HG02884 (cell line): ENCODE data around the gene NTSR1.

Experiments used
- ATAC-seq: cut with Tn5 transposase; IDR thresholded peaks from one replicate; pipeline ENCODE4 v1.9.1; 2021; ENCODE audit warnings: mild to moderate bottlenecking, moderate library complexity; ENCODE audit not compliant: unreplicated experiment

Gene NTSR1

DNA sequence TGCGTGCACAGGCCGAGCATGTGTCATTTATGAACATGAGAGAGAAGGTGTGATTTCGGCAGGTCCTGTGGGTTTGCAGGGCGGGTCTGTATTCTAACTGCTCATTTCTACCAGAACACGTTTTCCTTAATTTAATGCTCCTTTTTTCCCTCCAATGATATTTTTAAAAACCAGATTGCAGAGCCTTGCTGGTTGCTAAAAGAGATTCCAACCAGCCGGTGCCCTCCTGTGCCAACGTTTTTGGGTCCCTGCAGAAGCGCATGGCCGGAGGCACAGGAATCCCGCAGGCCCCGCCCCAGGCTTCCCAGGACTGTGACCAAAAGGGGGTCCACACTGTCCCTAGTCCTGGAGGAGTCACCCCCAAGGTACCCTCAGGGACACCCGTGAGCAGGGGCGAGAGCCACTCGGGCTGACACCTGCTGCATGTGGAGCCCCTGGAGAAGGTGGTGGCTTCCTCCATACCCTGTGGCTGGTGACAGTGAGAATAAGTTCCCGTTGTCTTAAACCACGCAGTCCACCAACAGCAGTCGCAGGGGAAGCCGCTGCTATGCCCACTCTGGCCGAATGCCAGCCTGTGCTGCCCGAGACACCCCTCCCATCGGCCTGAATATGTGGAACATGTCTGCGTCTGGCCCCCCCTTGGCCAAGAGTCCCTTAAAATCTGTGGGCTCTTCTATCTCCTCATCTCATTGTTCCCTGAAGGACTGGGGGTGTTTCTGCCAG, 15.7 kb upstream of the NTSR1 start:
- no peak for ATAC-seq

DNA sequence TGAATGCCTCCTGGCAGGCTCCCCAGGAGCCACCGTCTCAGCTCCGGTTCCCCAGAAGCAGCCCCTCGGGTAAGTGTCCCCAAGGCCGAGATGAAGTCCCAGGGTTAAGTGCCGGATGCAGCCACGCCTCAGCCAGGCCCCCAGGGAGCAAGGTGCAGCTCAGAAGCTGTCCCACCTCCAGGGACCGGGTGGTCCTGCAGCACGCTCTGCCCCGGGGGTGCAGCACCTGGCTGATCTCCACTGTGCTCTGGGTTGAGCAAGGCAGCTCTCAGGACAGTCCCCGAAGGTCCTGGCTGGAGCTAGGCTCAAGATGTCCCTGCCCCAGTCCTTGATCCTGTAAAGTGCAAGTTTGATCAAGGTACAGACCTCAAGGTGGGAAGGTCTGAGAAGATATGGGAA, 15.1 kb upstream of the NTSR1 start:
- no peak for ATAC-seq

DNA sequence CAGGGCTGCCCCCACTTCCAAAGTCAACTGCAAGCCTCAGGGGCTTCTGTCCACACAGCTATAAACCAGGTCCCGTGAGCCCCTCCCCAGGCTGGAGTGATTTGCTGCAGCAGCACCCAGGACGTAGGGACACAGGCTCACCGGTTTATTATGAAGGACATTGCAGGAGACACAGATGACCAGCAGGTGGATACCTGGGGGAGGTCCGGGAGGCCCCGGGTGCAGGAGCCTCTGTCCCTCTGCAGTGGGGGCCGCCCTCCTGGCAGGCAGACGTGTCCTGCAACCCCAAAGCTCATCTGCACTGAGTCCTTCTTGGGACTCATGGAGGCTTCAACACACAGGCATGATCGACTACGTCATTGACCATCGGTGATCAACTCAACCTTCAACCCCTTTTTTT, 14.5 kb upstream of the NTSR1 start:
- ATAC-seq, result no peak

DNA sequence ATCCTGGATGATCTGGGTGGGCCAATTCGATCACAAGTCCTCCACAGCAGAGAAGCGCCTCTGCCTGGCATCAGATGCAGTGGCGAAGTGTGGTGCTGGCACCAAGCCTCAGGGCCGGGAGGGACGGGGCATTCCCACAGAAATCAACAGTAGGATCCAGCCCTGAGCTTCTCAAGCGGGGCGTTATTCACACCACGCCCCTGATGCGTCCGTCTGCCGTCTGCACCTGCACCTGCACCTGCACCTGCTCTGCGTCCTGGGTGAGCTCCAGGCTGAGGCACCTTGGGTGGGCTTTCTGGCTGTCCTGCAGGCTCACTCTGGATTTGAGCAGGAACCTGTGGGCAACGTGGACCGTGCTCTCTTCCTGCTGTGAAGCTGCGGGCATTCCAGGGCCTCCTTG, 13.8 kb upstream of the NTSR1 start:
- no peak for ATAC-seq

DNA sequence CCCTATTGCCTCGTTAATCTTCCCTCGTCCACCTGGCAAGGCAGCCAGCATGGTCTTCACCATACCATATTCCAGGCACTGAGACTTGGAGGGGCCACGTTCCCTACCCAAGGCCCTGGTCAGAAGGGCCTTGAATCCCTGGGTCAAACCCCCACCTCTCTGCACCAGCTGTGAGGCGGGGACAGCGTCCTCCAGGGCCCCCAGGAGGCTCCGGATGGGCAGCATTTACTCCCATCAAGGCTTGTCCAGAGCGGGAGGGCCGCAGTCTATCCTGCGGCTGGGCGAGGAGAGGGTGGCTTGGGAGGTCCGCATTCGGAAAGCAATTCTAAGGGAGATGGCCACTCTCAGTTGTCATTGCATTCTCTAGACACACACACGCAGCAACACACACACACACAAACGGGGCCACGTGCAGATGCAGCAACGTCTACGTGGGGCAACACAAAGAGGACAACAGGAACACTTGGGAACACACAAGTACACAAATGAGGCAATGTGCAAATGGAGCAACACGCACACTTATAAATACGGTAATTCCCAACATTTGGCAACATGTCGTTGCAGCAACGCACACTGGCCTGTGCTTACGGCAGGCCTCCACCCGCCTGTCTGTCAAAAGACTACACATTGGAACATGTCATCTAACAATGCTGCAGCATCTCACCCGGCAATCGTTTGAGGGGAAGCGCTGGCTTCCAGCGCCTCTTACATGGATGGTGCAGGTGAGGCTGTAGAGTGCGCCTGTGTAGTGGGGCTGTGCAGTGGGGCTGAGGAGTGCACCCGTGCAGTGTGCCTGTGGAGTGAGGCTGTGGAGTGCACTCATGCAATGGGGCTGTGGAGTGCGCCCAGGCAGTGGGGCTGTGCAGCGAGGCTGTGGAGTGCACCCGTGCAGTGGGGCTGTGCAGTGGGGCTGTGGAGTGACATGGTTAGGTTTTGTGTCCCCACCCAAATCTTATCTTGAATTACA, 12.9 kb upstream of the NTSR1 start:
- ATAC-seq, result no peak

DNA sequence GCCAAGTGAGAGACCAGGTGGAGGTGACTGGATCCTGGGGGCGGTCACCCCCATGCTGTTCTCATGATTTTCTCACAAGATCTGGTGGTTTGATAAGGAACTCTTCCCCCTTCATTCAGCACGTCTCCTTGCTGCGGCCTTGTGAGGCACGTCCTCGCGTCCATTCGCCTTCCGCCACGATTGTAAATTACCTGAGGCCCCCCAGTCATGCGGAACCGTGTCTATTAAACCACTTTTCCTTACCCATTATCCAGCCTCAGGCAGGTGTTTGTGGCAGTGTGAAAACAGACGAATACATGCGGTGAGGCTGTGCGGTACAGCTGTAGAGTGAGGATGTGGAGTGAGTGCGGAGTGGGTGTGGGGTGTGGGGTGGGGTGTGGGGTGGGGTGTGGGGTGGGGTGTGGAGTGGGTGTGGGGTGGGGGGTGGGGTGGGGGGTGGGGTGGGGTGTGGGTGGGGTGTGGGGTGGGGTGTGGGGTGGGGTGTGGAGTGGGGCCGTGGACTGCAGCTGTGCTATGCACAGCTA, 12.1 kb upstream of the NTSR1 start:
- ATAC-seq, result no peak

DNA sequence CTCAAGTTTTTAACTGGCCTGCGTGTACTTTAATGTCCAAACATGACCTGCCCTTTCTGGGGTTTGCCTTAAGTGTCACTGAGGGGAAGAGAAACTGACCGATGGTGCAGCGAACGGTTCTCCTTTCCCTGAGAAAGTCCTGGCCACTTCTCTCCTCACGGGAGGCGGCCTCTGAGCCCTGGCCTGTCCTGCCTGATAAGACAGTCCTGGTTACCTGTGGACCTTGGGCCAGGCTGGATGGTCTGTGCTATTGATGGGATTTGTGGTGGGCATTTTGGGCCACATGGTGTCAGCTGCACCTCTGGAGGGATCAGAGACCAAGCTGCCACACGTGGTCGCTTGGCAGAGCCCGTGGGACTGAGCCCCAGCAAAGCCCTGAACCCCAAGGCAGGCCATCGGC, 11.6 kb upstream of the NTSR1 start:
- ATAC-seq, result no peak

DNA sequence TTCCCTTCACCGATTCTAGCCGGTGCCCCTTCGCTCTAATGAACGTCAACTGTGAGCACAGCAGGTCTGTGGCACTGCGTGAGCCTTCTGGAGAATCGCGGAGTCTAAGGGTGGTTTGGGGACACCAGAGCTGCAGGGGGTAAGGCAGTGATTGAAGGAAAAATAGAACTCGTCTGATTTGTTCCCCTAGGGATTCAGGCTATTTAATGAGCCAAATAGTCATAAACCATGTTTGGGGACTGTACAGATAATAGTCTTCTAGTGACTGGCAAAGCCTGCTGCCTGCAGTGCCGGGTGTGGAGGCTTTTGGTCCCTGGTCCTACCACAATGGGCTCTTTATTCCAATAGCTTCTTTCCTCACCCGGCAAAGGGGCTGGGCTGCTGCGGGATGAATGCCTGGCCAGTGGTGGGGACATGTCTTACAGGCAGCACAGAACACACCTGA, 11.1 kb upstream of the NTSR1 start:
- ATAC-seq, result no peak

DNA sequence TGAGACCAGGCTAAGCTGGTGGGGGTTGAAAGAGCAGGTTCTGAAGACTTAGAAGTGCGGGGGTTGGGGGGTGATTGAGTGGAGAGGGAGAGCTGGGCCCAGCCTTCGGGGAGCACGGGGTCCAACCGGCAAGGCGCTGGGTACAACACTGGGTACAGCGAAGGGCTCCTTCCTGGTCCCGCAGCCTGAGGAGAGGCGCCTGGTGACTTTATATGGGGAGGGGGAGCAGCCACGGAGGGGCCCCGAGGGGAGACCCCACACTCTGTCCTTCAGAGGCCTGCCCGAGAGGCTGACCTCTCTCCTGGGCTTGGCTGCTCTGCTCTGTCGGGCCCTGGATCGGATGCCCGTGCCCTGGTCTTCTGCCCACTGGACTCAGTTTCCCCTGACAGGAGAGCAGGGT, 10.4 kb upstream of the NTSR1 start:
- ATAC-seq, result no peak

DNA sequence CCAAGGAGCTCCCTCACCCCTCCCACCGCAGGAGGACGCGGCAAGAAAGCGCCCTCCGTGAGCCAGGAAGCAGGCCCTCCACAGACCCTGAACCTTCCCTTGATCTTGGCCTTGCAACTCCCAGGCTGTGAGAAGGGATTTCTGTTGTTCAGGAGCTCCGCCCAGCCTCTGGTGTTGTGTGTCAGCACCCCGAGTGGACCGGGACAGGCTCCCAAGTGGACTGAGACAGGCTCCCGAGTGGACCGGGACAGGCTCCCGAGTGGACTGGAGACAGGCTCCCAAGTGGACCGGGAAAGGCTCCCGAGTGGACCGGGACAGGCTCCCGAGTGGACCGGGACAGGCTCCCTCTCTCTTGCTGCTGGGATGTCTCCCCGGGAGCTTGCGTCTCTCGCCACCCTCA, 9.3 kb upstream of the NTSR1 start:
- no peak for ATAC-seq

DNA sequence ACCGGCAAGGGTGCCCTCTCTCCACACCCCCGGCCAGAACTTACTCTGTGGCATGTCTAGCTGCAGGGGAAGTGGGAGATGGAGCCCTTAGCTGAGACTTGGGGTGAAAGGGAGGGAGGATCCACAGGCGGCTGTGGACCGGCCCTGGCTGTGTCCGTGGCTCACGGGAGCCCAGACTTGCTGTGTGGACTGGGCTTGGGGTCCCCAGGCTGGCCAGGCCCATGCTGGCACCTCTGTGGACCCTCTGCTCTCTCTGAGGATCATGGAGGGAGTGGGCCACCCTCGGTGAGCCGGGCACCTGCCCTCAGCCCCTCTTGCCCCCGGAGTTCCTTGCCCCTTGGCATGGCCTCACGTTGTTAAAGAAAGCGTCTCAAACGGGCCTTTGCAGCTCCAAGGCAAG, 8.9 kb upstream of the NTSR1 start:
- no peak for ATAC-seq

DNA sequence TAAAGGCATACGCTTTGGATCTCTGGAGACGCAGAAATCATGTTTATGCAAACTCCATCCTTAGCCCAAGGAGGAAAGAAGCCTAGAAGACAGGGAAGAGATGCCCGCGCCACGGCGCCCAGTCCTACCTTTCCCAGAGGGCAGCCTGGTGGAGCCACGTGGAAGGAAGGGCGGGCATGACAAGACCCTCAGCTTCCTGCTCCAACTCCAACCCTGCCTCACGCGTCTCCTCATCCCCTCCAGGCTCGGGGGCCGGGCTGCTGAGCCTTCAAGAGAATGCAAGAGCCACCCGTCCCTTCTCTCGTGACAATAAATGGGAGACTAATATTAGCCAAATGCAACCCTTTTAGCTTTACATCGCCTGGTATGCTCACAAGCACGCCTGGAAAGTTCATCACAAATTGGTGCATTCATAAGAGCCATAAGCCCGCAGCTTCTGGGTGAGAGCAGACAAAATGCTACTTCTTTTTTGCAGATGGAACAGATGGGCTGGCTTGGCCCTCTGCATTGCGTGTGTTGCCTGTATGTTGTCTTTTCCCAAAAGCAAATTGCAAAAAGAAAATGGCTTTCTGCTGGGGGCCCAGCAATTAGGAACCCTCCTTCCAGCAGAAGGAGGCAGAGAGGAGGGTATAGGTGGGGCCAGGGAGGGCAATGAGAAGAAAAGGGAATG, 8.2 kb upstream of the NTSR1 start:
- no peak for ATAC-seq

DNA sequence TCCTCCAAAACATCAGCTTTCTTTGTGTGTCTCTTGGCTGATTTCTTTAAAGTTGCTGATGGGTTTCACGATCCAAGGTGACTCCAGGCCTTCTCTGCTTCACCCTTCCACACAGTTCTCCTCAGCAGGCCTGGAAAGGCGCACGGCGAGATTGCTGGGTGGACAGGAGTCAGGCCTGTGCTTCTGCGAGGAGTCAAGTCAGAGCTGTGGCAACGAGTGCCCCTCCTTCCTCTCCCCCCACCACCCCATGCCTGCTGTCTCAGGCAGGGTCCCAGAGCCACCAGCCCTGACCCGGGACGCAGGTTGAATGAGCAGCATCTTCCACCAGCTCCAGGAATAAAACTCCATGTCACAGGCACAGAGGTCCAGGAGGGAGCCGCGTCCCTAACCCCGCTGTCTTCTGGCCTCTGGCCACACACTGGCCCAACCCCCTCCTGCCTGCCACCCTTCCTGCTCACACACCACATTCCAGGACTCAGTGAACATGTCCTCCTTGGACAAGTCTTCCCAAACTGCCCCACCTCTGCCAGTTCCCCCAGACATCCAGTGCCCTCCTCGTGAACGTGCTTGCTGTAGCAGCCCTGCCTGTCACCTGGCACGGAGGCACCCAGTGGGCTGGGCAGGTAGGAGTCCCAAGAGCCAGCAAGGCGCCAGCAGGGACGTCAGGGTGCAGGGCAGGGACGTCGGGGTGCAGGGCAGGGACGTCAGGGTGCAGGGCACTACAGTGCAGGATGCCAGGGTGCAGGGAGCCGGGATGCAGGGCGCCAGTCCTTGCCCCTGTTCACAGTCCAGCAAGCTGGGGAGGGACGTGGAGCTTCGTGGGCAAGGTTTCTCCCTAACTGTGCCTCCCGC, 7.2 kb upstream of the NTSR1 start:
- no peak for ATAC-seq

DNA sequence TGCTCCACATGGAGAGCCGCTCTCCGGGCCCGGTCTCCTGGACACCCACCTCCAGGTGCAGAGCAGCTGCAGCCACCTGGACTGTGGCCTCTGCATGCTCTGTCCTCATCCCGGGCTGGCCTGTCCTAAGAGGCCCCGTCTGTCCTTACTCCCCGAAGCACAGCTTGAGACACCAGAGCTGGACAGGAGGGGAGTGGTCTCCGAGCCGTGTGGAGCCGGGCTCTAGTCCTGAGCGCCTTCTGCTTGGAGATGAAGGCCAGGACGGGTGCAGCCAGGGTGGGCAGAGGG, 6.7 kb upstream of the NTSR1 start:
- no peak for ATAC-seq

DNA sequence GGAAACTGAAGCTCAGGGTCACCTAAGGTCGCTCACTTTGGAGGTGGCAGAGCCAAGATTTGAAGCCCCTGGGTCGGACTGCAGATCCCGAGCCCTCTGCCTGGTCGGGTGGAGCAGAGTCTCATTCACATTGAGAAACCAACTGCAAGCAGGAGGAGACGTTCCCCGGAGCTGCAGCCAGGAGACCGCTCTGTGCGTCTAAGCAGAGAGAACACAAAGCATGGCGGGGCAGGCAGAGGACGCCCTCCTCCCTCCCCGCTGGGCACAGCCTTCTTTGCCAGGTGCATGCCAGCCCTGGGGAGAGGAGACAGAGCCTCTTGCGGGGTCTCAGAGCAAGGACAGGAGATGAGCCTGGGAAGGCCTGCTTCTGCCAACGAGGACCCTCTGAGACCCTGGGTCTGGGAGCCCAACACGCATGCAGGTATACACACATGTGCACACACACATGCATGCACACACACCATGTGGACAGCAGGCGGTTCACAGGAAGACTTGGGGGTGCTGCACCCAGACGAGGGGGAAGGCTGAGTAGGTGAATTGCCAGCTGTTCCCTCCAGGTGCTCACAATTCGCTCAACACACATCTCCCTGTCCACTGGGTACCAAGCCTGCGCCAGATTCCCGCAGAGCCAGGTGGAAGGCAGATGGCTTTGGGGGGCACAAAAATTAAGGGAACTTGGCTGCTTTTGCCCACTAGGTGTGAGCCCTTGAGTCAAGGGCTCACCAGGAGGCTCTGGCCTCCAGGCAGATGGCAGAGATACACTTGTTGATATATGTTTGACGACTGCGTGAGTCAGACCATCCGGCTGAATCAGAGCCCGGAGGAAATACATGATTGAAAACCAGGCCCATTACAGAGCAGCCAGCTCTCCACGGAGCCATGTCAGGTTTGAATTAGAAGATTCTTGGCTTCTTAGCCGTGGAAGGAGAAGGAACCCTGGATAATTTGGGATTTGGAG, 5.5 kb upstream of the NTSR1 start:
- ATAC-seq, result no peak

DNA sequence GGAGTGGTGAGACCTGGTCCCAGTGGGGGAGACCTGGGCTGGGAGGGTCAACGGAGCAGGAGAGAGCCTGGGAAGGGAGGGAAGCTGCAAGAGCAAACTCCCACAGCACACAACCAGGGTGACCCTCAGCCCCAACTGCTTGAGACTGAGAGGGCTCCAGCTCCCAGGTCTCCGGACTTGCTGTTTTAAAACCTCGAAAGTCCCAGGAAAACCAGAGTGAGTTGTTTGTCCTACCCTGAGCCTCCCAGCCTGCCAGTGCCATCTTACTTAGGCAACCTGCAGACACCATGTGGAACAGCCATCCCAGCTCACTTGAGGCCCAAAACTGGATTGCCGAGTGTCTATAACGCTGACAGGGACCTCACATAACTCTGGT, 4.8 kb upstream of the NTSR1 start:
- no peak for ATAC-seq

DNA sequence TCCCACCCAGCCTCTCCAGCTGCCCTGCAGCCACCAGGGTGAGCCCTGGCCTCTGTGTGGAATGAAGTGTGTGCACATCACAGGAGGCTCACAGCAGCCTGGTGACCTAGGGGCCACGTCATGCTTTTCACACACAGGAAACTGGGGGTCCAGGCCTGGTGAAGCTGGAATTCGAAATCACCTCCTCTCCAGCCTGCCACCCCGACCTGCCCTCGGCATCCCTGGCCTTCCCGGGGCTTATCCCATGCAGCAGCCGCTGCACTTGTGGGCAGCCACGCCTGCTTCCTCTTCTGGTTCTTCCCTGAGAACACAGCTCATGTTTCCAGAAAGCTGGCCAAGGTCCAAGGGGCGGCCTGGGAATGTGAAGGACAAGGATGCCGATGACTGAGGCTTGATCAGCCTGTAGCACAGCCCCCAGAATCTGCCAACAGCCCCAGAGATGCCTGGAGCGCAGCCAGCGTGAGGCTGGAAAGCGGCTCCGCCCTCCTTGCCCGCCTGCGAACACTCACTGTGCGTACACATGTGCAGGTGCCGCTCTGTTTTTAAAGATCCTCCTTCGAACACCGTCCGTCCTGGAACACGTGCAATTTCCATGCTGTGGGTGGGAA, 4.2 kb upstream of the NTSR1 start:
- ATAC-seq, result no peak

DNA sequence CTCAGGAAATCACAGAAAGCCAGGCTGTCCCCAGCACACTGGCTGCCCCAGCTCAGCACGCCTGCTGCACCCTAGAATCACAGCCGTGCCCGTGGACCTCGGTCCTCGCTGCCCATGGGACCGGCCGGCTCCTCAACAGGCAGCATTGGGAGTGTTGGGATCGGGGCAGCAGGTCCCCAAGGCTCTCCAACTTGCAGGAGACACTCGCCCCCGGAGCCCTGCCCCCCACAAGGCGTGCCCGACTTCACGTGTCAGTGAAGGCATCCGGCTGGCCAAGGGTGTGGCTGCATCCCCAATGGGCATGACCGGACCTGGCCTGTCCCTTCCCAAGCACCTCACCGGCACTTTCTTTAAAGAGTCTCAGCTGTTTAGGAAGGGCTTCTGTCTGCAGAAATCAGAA, 3.0 kb upstream of the NTSR1 start:
- ATAC-seq, result no peak

DNA sequence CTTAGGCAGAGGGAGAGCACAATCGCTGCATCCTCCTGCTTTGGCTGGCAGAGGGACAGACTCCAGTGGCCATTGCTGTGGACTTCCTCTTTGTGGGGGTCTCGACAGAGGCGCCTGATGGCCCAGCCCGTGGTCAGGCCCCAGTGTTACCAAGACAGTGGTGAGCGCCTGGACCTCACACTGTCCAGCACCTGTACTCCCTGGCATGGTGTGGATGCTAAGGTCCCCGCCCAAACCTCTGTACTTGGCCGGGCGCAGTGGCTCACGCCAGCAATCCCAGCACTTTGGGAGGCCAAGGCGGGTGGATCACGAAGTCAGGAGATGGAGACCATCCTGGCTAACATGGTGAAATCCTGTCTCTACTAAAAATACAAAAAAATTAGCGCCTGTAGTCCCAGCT, 2.3 kb upstream of the NTSR1 start:
- no peak for ATAC-seq
